ENCODE data around the gene FBXW8.

DNA sequence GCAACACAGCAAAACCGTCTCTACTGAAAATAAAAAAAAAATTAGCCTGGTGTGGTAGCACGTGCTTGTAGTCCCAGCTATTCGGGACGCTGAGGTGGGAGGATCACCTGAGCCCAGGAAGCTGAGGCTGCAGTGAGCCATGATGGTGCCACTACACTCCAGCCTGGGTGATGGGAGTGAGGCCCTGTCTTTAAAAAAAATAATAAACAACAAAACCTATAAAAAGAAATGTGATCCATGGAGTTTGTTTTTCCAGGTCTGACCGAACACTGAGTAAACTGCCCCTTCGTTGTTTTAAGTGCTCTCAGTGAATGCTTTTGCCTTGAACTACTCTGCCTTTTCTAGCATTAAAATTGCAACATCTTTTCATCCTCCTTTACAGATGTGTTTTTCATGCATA is 111.7 kb downstream of the FBXW8 start:
- TF ChIP-seq CTCF (IDR thresholded peaks at IDR 0.05; ENCODE audit: low read depth, low read length, poor library complexity, severe bottlenecking) (no peak), EZH2phosphoT487 (IDR thresholded peaks at IDR 0.05; ENCODE audit: borderline replicate concordance, low read length) (no peak)
